Measurements from ENCODE around the gene ELAVL3. TPM values are rescaled to one million over a fixed set of nuclear protein-coding genes. Genes with fewer than 3 reads are reported as not detected.
A peak's percentile ranks its signal among the peaks of the same experiment; 100 is the strongest.

The ELAVL3 gene
- total RNA-seq, 4 donors from 2014 or later, result not detected

- H3K4me3 ChIP-seq, result no peak overlapping the region
- 8 to 19% methylated on average over 15 of the region's 22 CpGs for WGBS, 2 donors
- H3K27ac ChIP-seq, result no peak overlapping the region
- H3K4me1 ChIP-seq, result peaks cover 26 to 52% (median 33%) of the 10 kb centered on the region in 3 donors
- intact Hi-C loops (cut with DNase I), result no loop called here
- peaks cover 3 to 56% (median 15%) of the 10 kb centered on the region in 4 donors for H3K27me3 ChIP-seq
- H3K36me3 ChIP-seq, result no peaks in the 10 kb centered on the region
- DNase-seq, result no peak
- H3K9me3 ChIP-seq, result no peaks in the 10 kb centered on the region
- TF ChIP-seq CTCF (IDR thresholded peaks at IDR 0.05) (no peak), POLR2A (IDR thresholded peaks at IDR 0.05) (no peak)
Observed at GRCh38 chr19:11423791-11424181, 57.1 kb downstream of the ELAVL3 start.

GRCh38 chr19:11423164-11423790 lies 57.6 kb downstream of the ELAVL3 start:
- Histone ChIP-seq H3K27me3 (peaks cover 7 to 61% (median 20%) of the 10 kb centered on the region in 4 donors), H3K27ac (no peak overlapping the region), H3K9me3 (no peaks in the 10 kb centered on the region), H3K4me3 (no peak overlapping the region), H3K36me3 (no peaks in the 10 kb centered on the region), H3K4me1 (peaks cover 26 to 57% (median 37%) of the 10 kb centered on the region in 3 donors)
- intact Hi-C loops (cut with DNase I), result no loop called here
- 27 to 40% methylated on average over 15 to 21 of the region's 27 CpGs for whole genome bisulfite sequencing, 2 donors
- no peak for TF ChIP-seq CTCF (IDR thresholded peaks at IDR 0.05)
- TF ChIP-seq POLR2A (IDR thresholded peaks at IDR 0.05), result no peak
- DNase-seq, result no peak

- Histone ChIP-seq H3K27ac (peak overlapping the region in 3 of 4 donors; percentile 25 to 45 (median 42)), H3K9me3 (no peaks in the 10 kb centered on the region), H3K36me3 (no peaks in the 10 kb centered on the region), H3K4me1 (peaks cover 26 to 63% (median 37%) of the 10 kb centered on the region in 3 donors), H3K27me3 (peaks cover 7 to 70% (median 21%) of the 10 kb centered on the region in 4 donors), H3K4me3 (peak overlapping the region in 3 of 4 donors; percentile 28 to 58 (median 34))
- 40% methylated on average over 1 of the region's 56 CpGs; no CpG with 5 or more reads in 1 of the 2 donors for WGBS, 2 donors
- no peak for TF ChIP-seq CTCF (IDR thresholded peaks at IDR 0.05)
- no peak for TF ChIP-seq POLR2A (IDR thresholded peaks at IDR 0.05)
- DNase-seq, result peak; percentile 23
- intact Hi-C loops (cut with DNase I), result no loop called here
Observed at GRCh38 chr19:11422163-11423065, 58.4 kb downstream of the ELAVL3 start.

GRCh38 chr19:11421371-11422098 lies 59.3 kb downstream of the ELAVL3 start:
- no peaks in the 10 kb centered on the region for H3K36me3 ChIP-seq
- no peak for DNase-seq
- H3K4me3 ChIP-seq, result peak overlapping the region in 3 of 4 donors; percentile 28 to 58 (median 34)
- TF ChIP-seq CTCF (IDR thresholded peaks at IDR 0.05) (no peak), POLR2A (IDR thresholded peaks at IDR 0.05) (no peak)
- peak overlapping the region in 3 of 4 donors; percentile 24 to 45 (median 25) for H3K27ac ChIP-seq
- H3K4me1 ChIP-seq, result peaks cover 26 to 63% (median 37%) of the 10 kb centered on the region in 3 donors
- 34 to 44% methylated on average over 11 to 12 of the region's 36 CpGs for WGBS, 2 donors
- H3K27me3 ChIP-seq, result peaks cover 7 to 78% (median 21%) of the 10 kb centered on the region in 4 donors
- H3K9me3 ChIP-seq, result no peaks in the 10 kb centered on the region
- intact Hi-C loops (cut with DNase I), result no loop called here
